NCI-H82 treated with DMSO at 0.1 percent for 48 hours (cell line): ENCODE data around the gene NEK6.
A peak's percentile ranks its signal among the peaks of the same experiment; 100 is the strongest.

ENCODE experiments used
- DNase-seq: peaks from one replicate; lab custom pipeline; 2025; ENCODE audit not compliant: unreplicated experiment; lab: John Stamatoyannopoulos, UW

Gene NEK6

DNA sequence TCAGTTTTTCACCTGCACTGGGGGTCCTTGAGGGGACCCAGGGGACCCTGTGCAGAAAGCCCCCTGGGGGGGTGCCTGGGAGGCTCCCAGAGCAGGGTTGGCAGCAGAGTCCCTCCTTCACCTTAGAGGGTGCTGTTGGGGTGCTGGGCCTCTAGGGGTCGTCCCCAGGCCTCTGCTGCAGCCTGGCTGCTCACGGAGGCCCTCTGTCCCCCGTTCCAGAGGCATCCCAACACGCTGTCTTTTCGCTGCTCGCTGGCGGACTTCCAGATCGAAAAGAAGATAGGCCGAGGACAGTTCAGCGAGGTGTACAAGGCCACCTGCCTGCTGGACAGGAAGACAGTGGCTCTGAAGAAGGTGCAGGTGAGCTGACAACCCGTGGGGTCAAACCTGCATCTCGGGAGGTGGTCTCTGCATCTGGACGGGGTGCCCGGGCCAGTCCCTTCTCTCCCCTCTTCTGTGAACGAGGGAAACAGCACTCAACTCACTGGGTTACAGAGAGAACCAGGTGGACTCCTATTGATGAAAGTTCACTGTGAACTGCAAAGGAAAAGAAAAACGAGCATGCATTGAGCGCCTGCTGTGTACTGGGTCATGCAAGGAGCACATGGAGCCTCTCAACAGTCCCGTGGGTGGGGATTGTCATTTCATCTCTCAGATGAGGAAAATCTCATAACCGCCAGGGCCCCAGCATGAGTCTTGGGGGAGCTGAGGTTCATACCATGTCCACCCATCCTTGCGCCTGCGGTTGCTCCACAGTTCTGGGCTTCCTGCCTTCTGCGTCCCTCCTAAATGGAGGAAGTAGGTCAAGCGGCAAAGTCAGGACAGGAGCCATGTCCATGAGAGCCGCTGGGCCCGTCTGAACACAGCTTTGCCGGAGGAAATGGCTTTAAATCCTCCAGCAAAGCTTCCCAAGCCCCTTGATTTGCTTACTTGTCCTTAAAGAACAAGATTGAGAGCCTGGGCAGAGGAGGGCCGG, 54.8 kb downstream of the NEK6 start:
- no peak for DNase-seq

DNA sequence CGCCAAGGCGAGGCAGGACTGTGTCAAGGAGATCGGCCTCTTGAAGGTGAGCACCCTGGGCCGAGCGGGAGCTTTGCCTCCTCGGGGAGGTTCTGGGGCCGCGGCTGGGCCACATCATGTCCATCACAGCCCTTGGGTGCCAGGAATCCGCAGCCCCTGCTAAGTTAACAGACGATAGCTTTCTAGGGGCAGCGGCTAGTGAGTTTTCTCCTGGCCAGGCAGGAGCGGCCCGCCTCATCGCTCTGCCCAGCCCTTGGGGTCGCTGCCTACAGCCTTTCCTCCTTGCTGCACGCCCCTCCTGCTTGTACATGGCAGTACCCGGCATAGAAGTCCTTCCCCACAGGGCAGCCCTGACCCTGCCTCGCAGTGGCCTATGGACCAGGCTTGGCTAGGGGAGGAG, 56.2 kb downstream of the NEK6 start:
- no peak for DNase-seq

DNA sequence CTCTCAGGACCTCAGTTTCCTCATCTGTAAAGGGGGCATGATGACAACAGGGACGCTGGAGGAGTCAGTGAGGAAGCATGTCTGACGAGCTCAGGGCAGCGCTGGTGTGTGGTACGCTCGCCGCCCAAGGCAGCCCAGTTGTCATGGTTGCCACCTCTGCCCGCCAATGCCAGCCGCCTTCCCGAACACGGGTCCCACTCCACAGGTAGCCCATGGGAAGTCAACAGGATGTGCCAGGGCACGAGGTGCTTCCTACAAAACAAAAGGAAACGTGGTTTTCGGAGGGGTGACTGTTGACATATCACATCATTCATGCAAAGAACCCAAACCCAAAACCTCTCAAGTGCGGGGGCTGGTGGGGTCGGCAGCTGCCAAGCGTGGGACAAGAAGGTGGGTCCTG, 58.1 kb downstream of the NEK6 start:
- DNase-seq, result no peak

DNA sequence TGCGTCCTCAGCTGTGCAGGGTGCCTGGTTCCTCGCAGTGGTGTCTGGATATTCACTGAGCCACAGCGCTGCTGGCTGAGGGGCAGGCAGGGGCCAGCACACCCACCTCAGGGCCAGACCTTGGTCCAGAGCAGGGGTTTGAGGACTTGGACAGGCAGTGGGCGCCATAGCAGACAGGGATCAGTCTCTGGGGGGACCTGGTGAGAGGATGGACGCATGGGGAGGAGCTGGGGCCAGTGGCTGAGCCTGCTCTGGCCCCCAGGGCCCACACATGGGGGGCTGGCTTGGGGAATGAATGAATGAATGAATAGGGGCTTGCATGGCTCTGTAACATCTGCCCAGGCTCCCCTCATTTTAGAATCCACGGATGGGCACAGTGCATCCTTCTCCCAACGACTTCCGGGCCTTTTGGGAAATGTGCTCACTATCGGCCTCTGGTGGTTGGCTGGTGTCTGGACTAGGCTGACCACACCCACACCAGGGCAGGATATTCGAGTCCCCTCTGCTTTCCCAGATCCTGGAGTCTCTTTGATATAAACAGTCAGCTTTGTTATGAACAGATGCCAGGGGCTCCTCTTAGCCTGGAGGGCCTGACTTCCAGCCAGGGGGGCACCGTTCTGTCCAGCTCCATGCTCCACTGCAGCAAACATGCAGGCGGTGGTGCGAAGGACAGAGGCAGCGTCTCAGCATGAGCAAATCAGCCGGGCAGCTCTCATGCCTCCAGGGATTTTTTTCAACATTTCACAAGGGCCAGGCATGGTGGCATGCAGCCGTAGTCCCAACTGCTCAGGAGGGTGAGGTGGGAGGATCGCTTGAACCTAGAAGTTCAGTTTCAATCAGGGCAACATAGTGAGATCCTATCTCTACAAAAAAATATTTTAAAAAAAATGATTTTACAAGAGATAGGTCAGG, 62.6 kb downstream of the NEK6 start:
- DNase-seq, result peak; percentile 11

DNA sequence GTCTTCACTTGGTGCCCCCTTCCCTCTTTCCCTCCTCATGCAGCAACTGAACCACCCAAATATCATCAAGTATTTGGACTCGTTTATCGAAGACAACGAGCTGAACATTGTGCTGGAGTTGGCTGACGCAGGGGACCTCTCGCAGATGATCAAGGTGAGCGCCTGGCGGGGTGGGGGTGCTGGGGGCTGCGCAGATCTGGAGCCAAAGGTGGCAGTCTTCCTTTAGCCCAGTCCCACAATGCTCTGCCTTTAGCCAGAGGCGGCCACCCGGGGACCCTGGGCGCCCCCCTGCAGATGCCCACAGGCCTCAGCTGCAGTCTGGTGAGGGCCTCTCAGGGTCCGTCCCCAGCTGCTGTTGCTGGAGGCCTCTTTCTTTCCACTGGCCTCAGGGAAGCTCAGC, 63.7 kb downstream of the NEK6 start:
- DNase-seq, result no peak

DNA sequence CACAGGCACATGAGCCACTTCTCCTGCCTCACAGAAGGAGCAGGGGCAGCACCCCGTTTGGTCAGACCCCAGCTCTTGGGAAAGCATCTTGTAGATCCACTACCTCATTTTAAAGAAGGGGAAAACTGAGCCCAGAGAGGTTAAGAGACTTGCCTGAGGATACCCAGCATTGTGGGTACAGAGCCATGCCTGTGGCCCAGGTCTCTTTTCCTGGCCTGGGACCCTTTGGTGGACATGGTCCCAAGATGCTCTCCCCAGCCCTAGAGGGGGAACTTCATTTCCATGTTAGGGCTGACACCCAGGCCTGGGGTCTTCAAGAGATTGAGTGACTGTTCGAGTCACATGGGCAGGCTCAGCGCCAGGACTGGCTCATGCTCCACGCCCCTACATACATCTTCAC, 64.2 kb downstream of the NEK6 start:
- no peak for DNase-seq

DNA sequence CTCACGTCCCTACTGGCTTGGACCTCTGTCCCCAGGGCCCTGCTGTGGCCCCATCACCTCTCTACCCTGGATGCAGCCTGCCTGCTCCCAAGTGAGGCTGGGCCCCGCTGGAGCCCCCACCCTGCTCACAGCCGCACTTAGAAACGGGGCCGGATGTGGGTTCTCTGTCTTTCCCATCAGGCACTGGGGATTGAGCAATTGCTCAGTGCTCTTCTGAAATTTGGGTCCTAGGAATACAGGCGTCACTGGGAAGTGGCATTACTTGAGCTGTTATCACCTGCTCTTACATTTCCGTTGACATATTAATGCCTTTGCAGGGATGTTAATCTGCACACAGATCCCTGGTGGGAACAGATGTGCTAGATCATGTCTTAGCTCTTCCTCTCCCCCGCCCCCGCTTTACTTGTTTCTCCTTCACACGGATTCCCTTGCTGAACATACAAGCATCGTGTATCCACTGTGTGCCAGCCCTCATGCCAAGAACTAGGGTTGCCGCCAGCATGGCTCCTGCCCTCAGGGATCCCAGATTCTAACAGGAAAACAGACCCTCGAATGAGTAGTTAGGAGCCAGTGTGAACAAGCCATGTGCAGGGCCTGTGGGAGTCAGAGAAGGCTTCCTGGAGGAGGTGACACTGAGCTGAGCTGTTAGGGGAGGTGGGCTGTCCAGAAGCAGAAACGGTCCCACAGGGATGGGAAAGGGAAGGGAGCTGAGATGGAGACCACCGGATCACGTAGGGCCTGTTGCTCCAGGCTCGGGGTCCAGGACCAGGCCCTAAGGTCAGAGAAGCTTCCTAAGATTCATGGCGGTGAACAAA, 65.1 kb downstream of the NEK6 start:
- no peak for DNase-seq

DNA sequence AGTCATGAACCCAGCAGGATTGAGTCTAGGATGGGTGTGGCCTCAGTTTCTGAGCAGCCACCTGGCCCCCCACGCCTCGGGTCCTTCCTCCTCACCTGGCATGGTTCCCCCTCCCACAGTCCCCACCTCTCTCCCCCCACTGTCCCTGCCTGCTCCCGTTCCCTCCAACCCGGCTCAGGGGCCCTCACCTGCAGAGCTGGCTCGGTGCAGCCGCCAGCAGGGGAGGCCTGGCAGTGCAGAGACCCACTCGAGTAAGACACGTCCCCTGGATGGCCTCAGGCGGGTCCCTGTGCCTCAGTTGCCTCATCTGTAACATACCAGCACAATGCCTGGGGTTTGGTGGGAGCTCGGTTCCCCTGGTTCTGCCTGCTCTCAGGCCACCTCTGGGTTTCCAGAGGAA, 66.2 kb downstream of the NEK6 start:
- no peak for DNase-seq

DNA sequence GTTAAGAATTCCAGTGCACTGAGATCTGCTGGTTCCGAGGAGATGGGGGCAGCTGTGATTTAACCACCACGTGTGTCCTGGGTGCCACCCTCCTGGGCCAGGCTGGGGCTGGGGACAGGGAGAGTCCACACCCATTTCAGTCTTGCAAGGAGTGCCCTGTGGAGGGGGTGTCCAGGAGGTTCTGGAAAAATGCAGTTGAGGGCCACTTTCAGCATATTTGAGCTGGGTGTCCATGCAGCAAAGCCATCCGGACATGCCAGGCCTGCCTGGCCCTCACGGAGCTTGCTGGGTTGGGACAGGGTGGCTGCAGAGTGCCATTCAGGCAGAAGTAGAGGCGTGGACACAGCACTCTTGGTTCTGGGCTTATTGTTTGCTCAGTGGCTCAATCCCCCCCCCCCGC, 68.1 kb downstream of the NEK6 start:
- no peak for DNase-seq

DNA sequence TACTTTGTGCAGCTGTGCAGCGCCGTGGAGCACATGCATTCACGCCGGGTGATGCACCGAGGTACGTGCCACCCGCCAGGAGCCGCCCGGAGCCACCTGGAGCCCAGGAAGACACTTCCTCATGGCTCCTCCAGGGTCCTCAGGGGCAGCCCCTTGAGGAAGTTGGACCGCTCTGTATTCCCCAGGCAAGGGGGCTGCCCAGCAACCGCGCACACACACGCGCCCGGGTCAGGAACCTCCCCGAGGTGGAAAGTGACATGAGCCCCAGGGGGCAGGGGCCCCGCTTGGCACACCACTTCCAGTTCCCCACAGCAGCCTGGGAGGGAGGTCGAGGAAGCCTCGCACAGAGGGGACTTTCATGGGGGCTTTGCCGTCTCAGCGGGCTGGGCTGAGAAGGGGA, 68.6 kb downstream of the NEK6 start:
- no peak for DNase-seq

DNA sequence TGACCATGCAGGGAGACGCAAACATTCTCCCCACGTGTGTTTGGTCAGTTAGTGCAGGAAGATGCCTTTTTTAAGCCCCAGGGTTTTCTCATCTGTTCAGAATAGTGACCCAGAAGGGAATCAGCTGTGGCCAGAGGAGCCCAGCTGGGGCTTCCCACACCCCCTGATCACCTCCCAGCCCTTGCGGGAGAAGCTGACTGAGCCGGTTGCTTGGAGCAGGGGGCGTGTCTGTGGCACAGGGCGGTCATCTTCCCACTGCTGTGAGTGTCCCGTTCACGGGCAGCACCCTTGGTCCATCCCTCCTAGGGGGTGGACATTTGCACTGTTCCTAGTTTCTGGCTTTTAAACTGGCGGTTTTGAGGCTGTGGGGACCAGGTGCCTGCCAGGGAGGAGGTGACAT, 69.7 kb downstream of the NEK6 start:
- DNase-seq, result no peak

DNA sequence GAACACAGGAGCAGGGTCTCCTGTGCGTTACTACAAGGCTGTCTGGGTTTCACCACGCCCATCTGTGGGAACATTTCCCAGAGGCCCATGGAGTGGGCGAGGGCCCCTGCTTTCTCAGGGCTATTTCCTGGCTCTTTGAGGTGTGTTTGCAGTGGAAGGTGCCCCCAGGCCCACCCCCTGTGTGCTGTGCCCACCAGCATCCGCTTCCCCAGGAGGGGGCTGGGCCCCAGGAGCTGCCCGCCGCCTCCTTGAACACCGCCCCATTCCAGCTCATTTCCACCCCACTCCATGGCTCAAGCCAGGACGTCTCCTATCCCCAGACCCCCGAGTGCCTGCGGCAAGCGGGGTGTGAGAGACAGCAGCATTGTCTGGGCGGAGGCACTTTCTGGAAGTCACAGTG, 70.5 kb downstream of the NEK6 start:
- no peak for DNase-seq

DNA sequence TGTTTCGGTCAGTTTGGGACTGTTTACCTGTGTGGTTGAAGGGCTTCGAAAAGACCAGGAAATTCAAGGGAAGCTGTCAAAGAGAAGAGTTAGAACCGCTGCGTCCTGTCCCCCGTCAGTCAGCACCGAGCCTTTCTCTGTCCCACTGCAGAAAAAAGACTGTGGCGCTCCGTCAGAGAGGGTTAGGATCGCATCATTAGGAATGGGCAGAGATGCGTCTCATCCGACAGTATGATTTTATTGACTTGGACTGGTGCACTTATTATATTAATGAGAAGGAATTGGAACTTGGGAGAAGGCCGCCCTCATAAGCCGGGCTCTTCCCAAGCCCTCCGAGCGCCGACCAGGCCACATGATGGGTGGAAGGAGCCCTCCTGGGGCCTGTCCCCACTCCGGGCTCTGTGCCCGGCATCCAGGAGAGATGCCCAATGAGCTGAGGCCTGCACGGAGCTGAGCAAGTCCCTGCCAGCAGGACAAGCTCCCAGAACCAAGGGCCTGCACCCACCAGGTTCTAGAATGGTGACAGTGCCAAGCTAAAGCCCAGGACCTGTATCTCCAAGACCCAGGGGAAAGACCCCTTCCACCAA, 71.5 kb downstream of the NEK6 start:
- no peak for DNase-seq

DNA sequence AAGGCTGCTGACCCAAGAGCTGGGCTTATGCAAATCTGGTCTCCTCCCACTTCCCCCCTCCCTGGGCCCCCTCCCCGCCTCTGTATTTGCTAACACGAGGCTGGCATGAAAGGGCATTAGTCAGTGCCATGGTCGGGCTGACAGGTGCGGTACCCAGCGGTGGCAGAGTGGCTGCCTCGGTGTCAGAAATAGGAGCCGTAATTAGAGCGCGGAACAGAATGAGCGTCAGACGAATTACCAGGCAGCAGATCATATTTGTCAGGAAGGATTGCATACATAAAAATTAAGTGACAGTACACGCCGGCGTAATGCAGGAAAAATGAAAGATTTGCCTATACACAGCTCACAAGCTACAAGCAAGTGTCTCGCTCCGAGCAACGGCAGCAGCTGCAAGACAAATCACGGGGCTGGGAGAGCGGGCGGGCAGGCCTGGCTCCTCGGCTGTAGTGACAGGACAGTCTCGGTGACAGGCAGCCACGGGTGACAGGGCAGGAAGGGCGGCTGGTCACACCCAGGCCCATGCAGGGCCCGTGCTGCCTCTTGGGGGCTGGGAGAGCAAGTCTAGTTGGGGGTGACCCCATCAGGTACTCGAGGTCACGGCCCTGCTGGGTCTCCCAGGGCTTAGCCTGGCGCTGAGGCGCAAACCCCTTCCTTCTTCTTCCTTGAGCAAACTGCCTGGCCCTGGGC, 72.4 kb downstream of the NEK6 start:
- DNase-seq, result no peak

DNA sequence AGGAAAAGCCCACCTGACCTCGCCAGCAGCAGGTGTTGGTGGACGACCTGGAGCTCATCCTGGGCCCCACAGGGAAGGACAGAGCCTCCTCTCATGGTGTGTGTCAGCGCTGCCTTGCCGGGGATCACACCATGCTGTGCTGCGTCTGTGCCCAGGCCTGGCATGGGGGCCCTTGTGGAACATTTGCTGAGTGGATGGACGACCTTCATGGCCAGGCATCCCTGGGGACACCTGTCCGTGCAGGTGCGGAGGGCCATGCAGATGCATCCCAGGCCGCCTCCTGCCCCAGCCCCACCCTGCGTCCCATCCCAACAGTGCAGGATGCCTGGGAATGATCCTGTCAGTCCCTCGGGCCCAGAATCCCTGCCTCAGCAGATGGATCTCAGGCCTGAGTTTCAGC, 73.8 kb downstream of the NEK6 start:
- DNase-seq, result no peak

DNA sequence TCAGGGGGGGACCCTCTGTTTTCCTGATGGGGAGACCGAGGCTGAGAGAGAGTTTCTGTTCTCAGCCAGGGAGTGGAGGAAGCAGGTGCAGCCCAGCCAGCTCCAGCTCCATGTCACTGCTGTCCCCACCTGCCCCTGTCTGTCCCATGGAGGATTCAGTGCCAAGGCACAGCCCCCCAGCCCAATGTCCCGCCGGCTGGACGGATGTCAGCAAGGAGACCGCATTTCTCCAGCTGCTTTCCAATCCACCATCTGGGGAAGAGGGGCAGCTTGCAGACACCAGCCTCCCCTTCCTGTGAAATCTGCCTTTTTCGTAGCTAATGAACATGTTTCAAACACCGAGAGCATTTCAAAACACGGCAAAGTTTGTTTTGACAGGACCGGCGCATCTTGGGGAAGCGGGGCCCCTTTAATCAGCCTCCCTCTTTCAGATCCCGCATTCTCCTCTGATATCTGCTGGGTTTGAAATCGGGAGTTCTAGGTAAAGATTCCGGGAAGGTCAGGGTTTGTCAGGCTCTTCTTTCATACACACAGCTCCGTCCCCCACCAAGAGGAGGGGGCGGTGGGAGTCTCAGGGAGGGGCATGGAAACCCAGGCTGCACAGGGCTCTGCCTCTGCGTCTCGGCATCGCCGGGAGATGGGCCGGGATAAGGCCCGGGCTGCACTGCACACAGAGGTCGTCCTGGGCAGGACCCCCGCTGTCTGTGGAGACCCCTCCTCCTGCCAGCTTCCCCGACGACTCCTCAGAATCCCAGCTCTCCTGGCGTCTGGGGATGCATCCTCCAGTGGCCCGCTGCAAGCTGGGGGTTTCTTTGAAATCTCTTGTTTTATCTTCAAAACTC, 74.8 kb downstream of the NEK6 start:
- DNase-seq, result no peak

DNA sequence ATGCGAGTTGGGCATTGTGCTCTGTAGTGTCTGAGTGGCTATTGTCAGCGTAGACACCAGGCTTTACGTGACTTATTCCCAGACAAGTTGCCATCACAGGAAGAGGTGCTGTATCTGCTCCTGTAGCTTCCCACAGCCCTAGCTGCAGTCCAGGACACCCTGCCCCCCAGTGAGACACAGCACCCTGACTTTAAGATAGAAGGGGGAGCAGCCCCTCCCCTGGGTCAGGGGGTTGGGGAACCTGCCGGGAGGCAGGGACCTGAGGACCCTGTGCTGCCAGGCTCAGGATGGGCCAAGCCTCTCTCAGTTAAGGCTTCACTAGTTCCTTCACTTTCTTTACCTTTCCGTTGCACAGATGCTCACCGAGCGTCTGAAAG, 75.4 kb downstream of the NEK6 start:
- no peak for DNase-seq

DNA sequence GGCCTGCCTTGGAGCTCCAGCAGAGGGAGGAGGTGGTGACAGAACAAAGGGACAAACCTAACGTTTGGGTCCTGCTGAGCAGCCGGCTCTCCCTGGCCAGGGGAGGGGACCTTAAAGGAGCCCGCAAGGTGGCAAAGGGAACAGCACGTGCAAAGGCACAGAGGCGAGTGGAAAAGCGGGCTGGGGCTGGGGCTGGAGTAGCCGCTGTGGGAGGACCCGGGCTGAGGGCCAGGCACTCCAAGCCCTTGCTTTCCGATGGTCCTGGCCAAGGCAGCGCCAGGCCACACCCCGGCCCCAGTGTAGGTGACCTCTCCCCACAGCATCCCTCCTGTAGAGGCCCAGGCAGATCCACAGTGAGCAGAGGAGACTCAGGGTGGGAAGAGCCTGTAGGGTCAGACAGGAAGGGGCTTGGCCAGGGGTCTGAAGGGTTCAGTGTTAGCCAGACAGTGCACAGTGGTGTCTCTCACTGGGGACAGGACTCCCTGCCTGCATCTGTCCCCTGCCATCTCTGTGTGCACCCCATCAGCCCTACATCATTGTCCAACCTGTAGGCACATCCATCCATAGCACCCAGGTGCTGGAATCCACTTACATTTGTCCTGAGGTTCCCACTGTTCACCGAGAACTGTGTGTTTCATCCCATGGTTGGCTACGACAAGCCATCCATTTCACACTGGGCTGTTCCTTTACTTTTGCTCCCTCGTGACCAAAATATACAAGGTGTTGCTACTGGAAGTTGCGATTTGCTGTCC, 77.0 kb downstream of the NEK6 start:
- DNase-seq, result no peak

DNA sequence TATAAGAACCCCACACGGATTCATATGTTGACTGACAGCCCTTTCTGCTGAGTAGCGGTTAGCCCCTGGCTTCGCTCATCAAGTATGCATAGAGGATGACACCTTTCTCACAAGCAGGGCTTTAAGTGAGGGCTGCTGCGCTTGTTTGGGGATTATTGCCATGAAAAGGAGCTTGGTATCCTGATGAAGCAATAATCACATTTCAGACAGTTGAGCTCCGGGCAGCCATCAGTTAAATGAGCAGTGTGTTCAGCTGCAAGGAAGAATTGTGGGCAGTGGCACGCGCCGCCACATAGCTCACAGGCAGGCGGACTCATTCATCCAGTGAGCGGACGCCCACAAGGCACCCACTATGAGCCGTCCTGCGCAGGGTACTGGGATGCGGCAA, 77.6 kb downstream of the NEK6 start:
- DNase-seq, result no peak
